H9 (cell line): ENCODE results near the gene AGMO. TPM values are rescaled to one million over a fixed set of nuclear protein-coding genes. Genes with fewer than 3 reads are reported as not detected.

ENCODE experiments used
- DNase-seq: peaks from one replicate; pipeline ENCODE4 v3.0.0-alpha.2; 2017
- H2AFZ ChIP-seq: one replicate; pipeline ENCODE4 v1.6.1; 2013; ENCODE audit warnings: mild to moderate bottlenecking, low read length, control low read depth, moderate library complexity
- H2AK5ac ChIP-seq: 2 replicates; pipeline ENCODE4 v1.6.1; 2013; ENCODE audit warnings: low read length, control low read depth, mixed read lengths; ENCODE audit not compliant: insufficient read length
- H2BK120ac ChIP-seq: one replicate; pipeline ENCODE4 v1.6.1; 2013; ENCODE audit warnings: low read depth, mild to moderate bottlenecking, low read length, control low read depth, inconsistent platforms; ENCODE audit not compliant: poor library complexity, severe bottlenecking
- H2BK12ac ChIP-seq: 2 replicates; pipeline ENCODE4 v1.6.1; 2013; ENCODE audit warnings: low read length, control low read depth, mixed read lengths, low read depth; ENCODE audit not compliant: insufficient read length
- H2BK15ac ChIP-seq: 2 replicates; pipeline ENCODE4 v1.6.1; 2013; ENCODE audit warnings: low read depth, low read length, control low read depth
- H2BK20ac ChIP-seq: one replicate; pipeline ENCODE4 v1.6.1; 2013; ENCODE audit warnings: low read depth, mild to moderate bottlenecking, low read length, control low read depth, inconsistent platforms; ENCODE audit not compliant: poor library complexity, severe bottlenecking
- H2BK5ac ChIP-seq: 2 replicates; pipeline ENCODE4 v1.6.1; 2013; ENCODE audit warnings: low read length, control low read depth, mixed read lengths; ENCODE audit not compliant: insufficient read length
- H3K14ac ChIP-seq: 2 replicates; pipeline ENCODE4 v1.6.1; 2013; ENCODE audit warnings: low read length, control low read depth; ENCODE audit not compliant: insufficient read depth
- H3K18ac ChIP-seq: 2 replicates; pipeline ENCODE4 v1.6.1; 2013; ENCODE audit warnings: low read depth, mild to moderate bottlenecking, mixed read lengths, low read length, control low read depth; ENCODE audit not compliant: insufficient read length
- H3K23ac ChIP-seq: 2 replicates; pipeline ENCODE4 v1.6.1; 2013; ENCODE audit warnings: low read length, control low read depth, mixed read lengths, low read depth; ENCODE audit not compliant: insufficient read length
- H3K23me2 ChIP-seq: 2 replicates; pipeline ENCODE4 v1.6.1; 2013; ENCODE audit warnings: low read depth, mild to moderate bottlenecking, mixed read lengths, low read length, control low read depth; ENCODE audit not compliant: insufficient read length, poor library complexity, severe bottlenecking
- H3K27ac ChIP-seq: 2 replicates; pipeline ENCODE4 v1.5.1; 2013; ENCODE audit warnings: low read length, control low read depth, mixed read lengths, low read depth; ENCODE audit not compliant: insufficient read length
- H3K27me3 ChIP-seq: 2 replicates; pipeline ENCODE4 v1.6.1; 2013; ENCODE audit warnings: low read length, control low read depth, inconsistent platforms; ENCODE audit not compliant: insufficient read depth
- H3K4ac ChIP-seq: 2 replicates; pipeline ENCODE4 v1.6.1; 2013; ENCODE audit warnings: low read depth, mild to moderate bottlenecking, control low read depth, inconsistent platforms, low read length, moderate library complexity
- H3K4me1 ChIP-seq: 2 replicates; pipeline ENCODE4 v1.6.1; 2013; ENCODE audit warnings: low read length, control low read depth, inconsistent platforms; ENCODE audit not compliant: insufficient read depth
- H3K4me2 ChIP-seq: 2 replicates; pipeline ENCODE4 v1.6.1; 2013; ENCODE audit warnings: low read length, control low read depth, mixed read lengths; ENCODE audit not compliant: insufficient read length, insufficient read depth
- H3K56ac ChIP-seq: 2 replicates; pipeline ENCODE4 v1.6.1; 2013; ENCODE audit warnings: low read depth, mild to moderate bottlenecking, mixed read lengths, low read length, control low read depth; ENCODE audit not compliant: insufficient read length
- H3K79me1 ChIP-seq: 2 replicates; pipeline ENCODE4 v1.6.1; 2013; ENCODE audit warnings: low read depth, mild to moderate bottlenecking, moderate library complexity, low read length, control low read depth, inconsistent platforms; ENCODE audit not compliant: insufficient read depth, poor library complexity, severe bottlenecking
- H3K79me2 ChIP-seq: 2 replicates; pipeline ENCODE4 v1.6.1; 2013; ENCODE audit warnings: low read length, control low read depth, inconsistent platforms; ENCODE audit not compliant: insufficient read depth
- H3K9ac ChIP-seq: 2 replicates; pipeline ENCODE4 v1.6.1; 2013; ENCODE audit warnings: low read length, control low read depth, mixed read lengths; ENCODE audit not compliant: insufficient read length; ENCODE audit errors: extremely low read depth
- H3K9me3 ChIP-seq: one replicate; pipeline ENCODE4 v1.6.1; 2013; ENCODE audit warnings: low read depth, low read length, inconsistent platforms; ENCODE audit not compliant: control insufficient read depth
- H3T11ph ChIP-seq: one replicate; pipeline ENCODE4 v1.6.1; 2013; ENCODE audit warnings: mild to moderate bottlenecking, low read length, control low read depth, inconsistent platforms
- H4K20me1 ChIP-seq: one replicate; pipeline ENCODE4 v1.6.1; 2013; ENCODE audit not compliant: control insufficient read depth, insufficient read length, insufficient read depth
- H4K5ac ChIP-seq: 2 replicates; pipeline ENCODE4 v1.6.1; 2013; ENCODE audit warnings: low read depth, mild to moderate bottlenecking, mixed read lengths, low read length, control low read depth; ENCODE audit not compliant: insufficient read length
- H4K8ac ChIP-seq: replicated peaks from 2 replicates; pipeline ENCODE4 v1.6.1; 2013; ENCODE audit warnings: low read length, control low read depth, mixed read lengths, low read depth; ENCODE audit not compliant: insufficient read length
- H4K91ac ChIP-seq: 2 replicates; pipeline ENCODE4 v1.6.1; 2013; ENCODE audit warnings: low read depth, mild to moderate bottlenecking, moderate library complexity, mixed read lengths, low read length, control low read depth; ENCODE audit not compliant: insufficient read length
- H3K27ac Mint-ChIP-seq, 3 experiments: 2 replicates in 2 of 3; 3 replicates in 1 of 3; pipeline ENCODE4 v1.8.0; 2020 to 2021; ENCODE audit warnings: mixed read lengths in 3 of 3, mild to moderate bottlenecking in 1 of 3, moderate library complexity in 1 of 3
- H3K27me3 Mint-ChIP-seq: 2 replicates; pipeline ENCODE4 v1.8.0; 2021; ENCODE audit warnings: low read depth, mild to moderate bottlenecking, moderate library complexity, mixed read lengths
- H3K36me3 Mint-ChIP-seq, 3 experiments: 2 replicates in 2 of 3; 3 replicates in 1 of 3; pipeline ENCODE4 v1.8.0; 2020 to 2021; ENCODE audit warnings: low read depth in 3 of 3, mixed read lengths in 3 of 3; ENCODE audit not compliant: insufficient read depth in 1 of 3
- H3K4me1 Mint-ChIP-seq, 2 experiments: 2 replicates each; pipeline ENCODE4 v1.8.0; 2020; ENCODE audit warnings: mixed read lengths in 2 of 2
- H3K4me3 Mint-ChIP-seq, 2 experiments: 2 replicates in 1 of 2; 3 replicates in 1 of 2; pipeline ENCODE4 v1.8.0; 2020 to 2021; ENCODE audit warnings: mild to moderate bottlenecking in 2 of 2, mixed read lengths in 2 of 2, moderate library complexity in 1 of 2
- H3K9me3 Mint-ChIP-seq, 2 experiments: 2 replicates in 1 of 2; 3 replicates in 1 of 2; pipeline ENCODE4 v1.8.0; 2020; ENCODE audit warnings: mild to moderate bottlenecking in 2 of 2, mixed read lengths in 2 of 2, moderate library complexity in 1 of 2
- CTCF ChIP-seq: fragments of 200-600 bp; sonication (generic); conservative IDR thresholded peaks from 3 replicates; pipeline ENCODE4 v1.8.0; 2021; ENCODE audit warnings: antibody characterized with exemption, mild to moderate bottlenecking
- WGBS: extraction: QIAGEN DNeasy Blood & Tissue Kit; methylation state at CpG from one replicate; pipeline ENCODE4 v1.1.7; 2013; ENCODE audit warnings: missing lambda C conversion rate, low lambda C conversion rate, mixed read lengths; ENCODE audit not compliant: insufficient read length; ENCODE audit errors: extremely low coverage; 5-methylcytosine and 5-hydroxymethylcytosine counted together
- total RNA-seq: library from RNA; stranded (reverse); gene quantifications from 2 replicates; pipeline ENCODE4 v1.2.1, GENCODE V29; 2021

The AGMO gene
- total RNA-seq, 1 experiment from 2014 or later: 0.70 TPM

GRCh38 chr7:15559416-15559928 lies 2.3 kb downstream of the AGMO start:
- Histone ChIP-seq H2AFZ (no peak overlapping the region), H3K9ac (no peak overlapping the region), H3K79me1 (no peaks in the 10 kb centered on the region), H2BK5ac (no peak overlapping the region), H3K4ac (no peak overlapping the region), H3K4me2 (no peak overlapping the region), H3K23me2 (no peaks in the 10 kb centered on the region), H2AK5ac (no peak overlapping the region), H3K27me3 (no peaks in the 10 kb centered on the region), H4K5ac (no peak overlapping the region), H4K20me1 (no peaks in the 10 kb centered on the region), H2BK15ac (no peak overlapping the region), H3K27ac (no peak overlapping the region), H3K23ac (no peak overlapping the region), H3K56ac (no peak overlapping the region), H4K8ac (no peak overlapping the region), H3K4me1 (no peaks in the 10 kb centered on the region), H3K79me2 (no peaks in the 10 kb centered on the region), H3K9me3 (no peaks in the 10 kb centered on the region), H3K14ac (no peak overlapping the region), H2BK20ac (no peak overlapping the region), H3K18ac (no peak overlapping the region), H2BK120ac (no peak overlapping the region), H3T11ph (no peak overlapping the region), H2BK12ac (no peak overlapping the region), H4K91ac (no peak overlapping the region)
- no peaks in the 10 kb centered on the region for H3K27me3 Mint-ChIP-seq
- H3K4me1 Mint-ChIP-seq: peaks cover 5% of the 10 kb centered on the region in 2 experiments; a peak in 3 of 4 replicates
- H3K9me3 Mint-ChIP-seq: no peaks in the 10 kb centered on the region
- no peaks in the 10 kb centered on the region for H3K36me3 Mint-ChIP-seq
- H3K4me3 Mint-ChIP-seq: no peak overlapping the region
- WGBS: no CpG with 5 or more reads among the region's 3 CpGs
- DNase-seq: no peak
- TF ChIP-seq CTCF: no peak
- H3K27ac Mint-ChIP-seq: peak overlapping the region in 1 of 3 experiments; percentile 3; a peak in 1 of 7 replicates
